HFFc6 (cell line): ENCODE measurements around the gene BFSP2. TPM values are rescaled to one million over a fixed set of nuclear protein-coding genes. Genes with fewer than 3 reads are reported as not detected.

ENCODE experiments used
- DNase-seq: peaks from one replicate; pipeline ENCODE4 v3.0.0-alpha.2; 2018
- H3K27ac Mint-ChIP-seq: 2 replicates; pipeline ENCODE4 v1.8.0; 2020; ENCODE audit warnings: mild to moderate bottlenecking, mixed read lengths
- H3K27me3 Mint-ChIP-seq: 2 replicates; pipeline ENCODE4 v1.8.0; 2021; ENCODE audit warnings: mild to moderate bottlenecking, moderate library complexity, mixed read lengths; ENCODE audit not compliant: insufficient read depth
- H3K36me3 Mint-ChIP-seq: 2 replicates; pipeline ENCODE4 v1.8.0; 2021; ENCODE audit warnings: low read depth, mixed read lengths
- H3K4me1 Mint-ChIP-seq: 2 replicates; pipeline ENCODE4 v1.8.0; 2020; ENCODE audit warnings: low read depth, mixed read lengths
- H3K4me3 Mint-ChIP-seq: 2 replicates; pipeline ENCODE4 v1.8.0; 2020; ENCODE audit warnings: mild to moderate bottlenecking, moderate library complexity, mixed read lengths
- H3K9me3 Mint-ChIP-seq: 2 replicates; pipeline ENCODE4 v1.8.0; 2020; ENCODE audit warnings: mild to moderate bottlenecking, mixed read lengths
- CTCF ChIP-seq: fragments of 200-600 bp; sonication (generic); IDR thresholded peaks from 2 replicates; pipeline ENCODE4 v1.5.0; 2021; ENCODE audit warnings: antibody characterized with exemption, mild to moderate bottlenecking
- total RNA-seq, 6 experiments: library from RNA; stranded (reverse); fragmentation: NEBNext Ultra II Directional; extraction: Animal tissue kit (Norgen Biotek cat#: 25700); gene quantifications; 2 replicates in 1 of 6; 3 replicates in 5 of 6; pipeline ENCODE4 v1.2.3, GENCODE V29; 2021

Gene BFSP2
- total RNA-seq, 6 experiments from 2014 or later: not detected

DNA sequence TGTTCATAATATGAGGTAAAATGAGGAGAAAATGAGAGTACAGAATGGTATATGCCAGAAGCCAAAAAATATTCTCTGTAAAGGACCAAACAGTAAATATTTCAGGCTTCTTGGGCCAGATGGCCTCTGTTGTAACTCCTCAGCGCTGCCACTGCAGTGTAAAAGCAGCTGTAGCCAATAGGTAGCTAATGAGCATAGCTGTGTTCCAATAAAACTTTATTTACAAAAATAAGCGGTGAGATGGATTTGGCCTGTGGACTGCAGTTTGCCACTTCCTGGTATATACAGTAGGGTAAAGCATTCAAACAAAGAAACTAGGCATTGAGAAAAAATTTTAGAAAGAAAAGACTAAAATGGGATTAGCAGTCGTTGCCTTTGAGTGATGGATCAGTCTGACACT, 51.5 kb downstream of the BFSP2 start:
- peaks cover 19% of the 10 kb centered on the region for H3K4me1 Mint-ChIP-seq
- no peak for TF ChIP-seq CTCF
- no peak overlapping the region for H3K27ac Mint-ChIP-seq
- no peaks in the 10 kb centered on the region for H3K36me3 Mint-ChIP-seq
- DNase-seq: no peak
- H3K27me3 Mint-ChIP-seq: peaks cover 20% of the 10 kb centered on the region
- no peaks in the 10 kb centered on the region for H3K9me3 Mint-ChIP-seq
- H3K4me3 Mint-ChIP-seq: no peak overlapping the region

DNA sequence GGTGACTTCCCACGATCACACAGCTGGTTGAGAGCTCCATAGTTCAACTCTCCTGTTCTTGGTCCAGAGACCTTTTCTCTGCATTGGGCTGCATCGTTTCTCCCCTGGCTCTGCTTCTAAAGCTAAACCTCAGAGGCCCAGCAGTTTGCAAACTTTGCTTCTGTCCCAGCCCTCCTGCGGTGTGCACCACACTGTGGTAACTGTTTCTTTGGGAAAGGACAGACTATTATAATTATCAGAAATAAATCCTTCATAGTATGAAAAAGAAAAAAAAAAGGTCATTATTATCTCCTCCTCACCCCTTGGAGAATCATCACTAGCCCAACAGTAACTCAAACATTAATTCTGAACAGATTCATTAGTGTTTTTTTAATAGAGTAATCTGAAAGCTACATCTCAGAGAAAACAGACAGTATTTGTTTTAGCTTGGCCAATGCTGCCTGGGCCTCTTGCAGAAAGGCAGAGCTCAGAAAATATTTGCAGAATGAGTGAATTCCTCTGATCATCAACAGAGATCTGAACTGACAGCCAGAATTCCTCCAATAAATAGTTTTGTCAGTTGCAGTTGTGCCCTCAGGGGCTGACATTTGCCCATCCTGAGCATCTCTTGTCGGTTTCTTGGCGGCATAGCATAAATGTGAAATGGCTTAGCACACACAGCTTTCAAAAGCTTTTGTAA, 52.9 kb downstream of the BFSP2 start:
- no peak for TF ChIP-seq CTCF
- Mint-ChIP-seq H3K27me3 (peaks cover 19% of the 10 kb centered on the region), H3K9me3 (no peaks in the 10 kb centered on the region), H3K4me1 (peaks cover 19% of the 10 kb centered on the region), H3K4me3 (no peak overlapping the region; the same call in 1 of the 2 replicates), H3K27ac (peak overlapping the region; percentile 36), H3K36me3 (no peaks in the 10 kb centered on the region)
- peak; percentile 49 for DNase-seq

DNA sequence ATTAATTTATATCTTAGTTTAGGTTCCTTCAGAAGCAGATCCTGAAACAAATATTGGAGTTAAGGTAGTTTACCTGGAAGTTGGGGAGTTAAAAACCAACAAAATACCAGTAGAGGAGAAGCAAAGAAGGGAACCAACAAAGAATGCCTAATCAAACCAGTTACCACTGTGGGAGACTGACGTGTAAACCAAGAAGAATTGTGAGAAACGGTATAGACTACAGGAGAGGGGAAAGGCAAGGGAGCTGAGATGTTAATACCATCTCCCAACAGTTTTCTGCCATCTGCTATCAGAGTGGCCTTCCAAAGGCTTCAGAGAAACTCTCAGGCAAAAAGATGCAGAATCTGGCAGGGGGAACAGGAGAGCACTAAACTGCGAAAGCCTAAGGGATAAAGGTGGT, 53.5 kb downstream of the BFSP2 start:
- Mint-ChIP-seq H3K27me3 (peaks cover 16% of the 10 kb centered on the region), H3K36me3 (no peaks in the 10 kb centered on the region), H3K4me3 (no peak overlapping the region), H3K4me1 (peaks cover 19% of the 10 kb centered on the region), H3K9me3 (no peaks in the 10 kb centered on the region), H3K27ac (no peak overlapping the region)
- no peak for DNase-seq
- no peak for TF ChIP-seq CTCF

- DNase-seq: no peak
- peaks cover 9% of the 10 kb centered on the region for H3K27me3 Mint-ChIP-seq
- H3K27ac Mint-ChIP-seq: no peak overlapping the region
- H3K36me3 Mint-ChIP-seq: no peaks in the 10 kb centered on the region
- H3K4me3 Mint-ChIP-seq: no peak overlapping the region
- peaks cover 19% of the 10 kb centered on the region for H3K4me1 Mint-ChIP-seq
- H3K9me3 Mint-ChIP-seq: no peaks in the 10 kb centered on the region
- no peak for TF ChIP-seq CTCF
Observed at GRCh38 chr3:133455281-133455680, 55.4 kb downstream of the BFSP2 start.

DNA sequence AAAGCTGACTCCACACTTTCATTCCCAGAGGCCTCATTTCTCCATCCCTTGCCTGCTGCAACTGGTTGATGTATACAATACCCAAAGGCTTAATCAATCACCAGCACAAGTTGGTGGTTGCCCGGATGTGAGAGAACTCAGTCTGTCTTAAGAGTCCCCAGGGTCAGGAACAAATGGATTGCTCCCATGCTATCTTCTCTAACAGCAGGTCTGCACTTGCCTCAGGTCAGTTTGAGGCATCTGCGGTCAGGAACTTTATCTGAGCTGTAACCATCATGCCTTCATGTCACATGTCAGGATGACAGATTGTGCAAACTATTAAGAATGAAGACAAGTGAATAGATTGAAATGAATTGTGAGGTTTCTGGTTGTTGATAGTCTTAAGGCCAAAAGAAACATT, 56.1 kb downstream of the BFSP2 start:
- H3K27ac Mint-ChIP-seq: no peak overlapping the region
- TF ChIP-seq CTCF: no peak
- H3K36me3 Mint-ChIP-seq: no peaks in the 10 kb centered on the region
- H3K27me3 Mint-ChIP-seq: peaks cover 10% of the 10 kb centered on the region
- no peaks in the 10 kb centered on the region for H3K9me3 Mint-ChIP-seq
- no peak for DNase-seq
- peaks cover 19% of the 10 kb centered on the region for H3K4me1 Mint-ChIP-seq
- no peak overlapping the region for H3K4me3 Mint-ChIP-seq
